ENCODE measurements around the gene STAT3.

DNA sequence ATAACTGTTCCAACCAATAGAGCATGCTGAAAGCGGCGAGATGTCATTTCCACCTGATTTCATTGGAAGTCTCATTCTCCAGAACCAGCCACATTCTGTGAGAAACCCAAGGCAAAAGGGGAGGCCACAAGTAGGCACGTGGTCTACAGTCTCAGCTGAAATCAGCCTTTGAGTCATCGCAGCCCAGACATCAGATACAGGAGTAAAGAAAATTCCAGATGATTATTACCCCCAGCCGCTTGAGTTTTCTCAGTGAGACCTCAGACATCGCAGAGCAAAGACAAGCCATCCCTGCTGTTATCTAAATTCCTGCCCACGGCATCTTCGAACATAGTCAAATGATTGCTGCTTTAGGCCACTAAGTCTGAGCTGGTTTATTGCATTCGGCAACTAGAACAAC, 23.1 kb downstream of the STAT3 start:
- TF ChIP-seq POLR2A (IDR thresholded peaks at IDR 0.05; ENCODE audit: low read depth, low read length) (no peak), POLR2AphosphoS5 (IDR thresholded peaks at IDR 0.05; ENCODE audit: low read depth, low read length) (no peak), TAF1 (IDR thresholded peaks at IDR 0.05; ENCODE audit: borderline replicate concordance, low read depth, low read length) (no peak)
